K562 (cell line): Measurements from ENCODE around the gene RFX7. TPM values are rescaled to one million over a fixed set of nuclear protein-coding genes. Genes with fewer than 3 reads are reported as not detected.

Experiments
- ATAC-seq: fragments of 200-7000 bp; cut with Tn5 transposase; 3 replicates; pipeline ENCODE4 v1.9.1; 2020; ENCODE audit warnings: moderate library complexity
- BruUV-seq: library from RNA; stranded (reverse); fragments of 400-500 nt; replicated peaks from 2 replicates; lab custom pipeline; 2021; lab: Mats Ljungman, UMichigan
- CTCF ChIA-PET: fragments of 300-600 bp; formaldehyde crosslinking; extraction: SDS; loops from one replicate; lab custom pipeline; 2021; ENCODE audit warnings: low intra/inter-chr PET ratio; lab: Yijun Ruan, JAX
- POLR2A ChIA-PET: fragments of 300-600, 350-650 bp; sonication (Branson Sonifier 250); formaldehyde crosslinking; extraction: SDS; loops from one replicate; lab custom pipeline; 2021; ENCODE audit warnings: antibody characterized with exemption, inconsistent platforms; lab: Yijun Ruan, JAX
- DNase-seq, 4 experiments: peaks; one replicate each; pipeline versions ENCODE4 v3.0.0 to v3.0.0-alpha.2; 2011 to 2018; ENCODE audit warnings: low spot score in 3 of 4, mixed read lengths in 3 of 4; ENCODE audit errors: extremely low read depth in 1 of 4
- FAIRE-seq: peaks from 2 replicates; lab custom pipeline; 2011; peaks lifted over from hg19 to GRCh38; lab: Jason Lieb, UNC
- H2AFZ ChIP-seq: 2 replicates; pipeline ENCODE4 v1.6.0; 2011; ENCODE audit warnings: low read depth, low read length, control low read depth, inconsistent platforms
- H3K27ac ChIP-seq: fragments of 200-600 bp; 3 replicates; pipeline ENCODE4 v1.8.0; 2011; ENCODE audit warnings: low read depth, mild to moderate bottlenecking, control low read depth, inconsistent platforms, low read length, moderate library complexity, mixed read lengths; ENCODE audit errors: extremely low read depth
- H3K27me3 ChIP-seq, 2 experiments: fragments of 300-600 bp in 1 of 2; 2 replicates in 1 of 2; 3 replicates in 1 of 2; pipeline versions ENCODE4 v1.6.0 to v1.8.0; 2011; ENCODE audit warnings: inconsistent platforms in 2 of 2, low read length in 2 of 2, mild to moderate bottlenecking in 1 of 2, mixed read lengths in 1 of 2, moderate library complexity in 1 of 2; ENCODE audit not compliant: control insufficient read depth in 2 of 2, insufficient read depth in 2 of 2
- H3K36me3 ChIP-seq: fragments of 300-600 bp; 3 replicates; pipeline ENCODE4 v1.8.0; 2011; ENCODE audit warnings: mild to moderate bottlenecking, low read length, inconsistent platforms; ENCODE audit not compliant: control insufficient read depth, insufficient read depth
- H3K4me1 ChIP-seq, 2 experiments: fragments of 200-600 bp in 1 of 2; replicated peaks in 1 of 2; 2 replicates in 1 of 2; 3 replicates in 1 of 2; pipeline versions ENCODE4 v1.5.1 to v1.8.0; 2011; ENCODE audit warnings: inconsistent platforms in 2 of 2, low read length in 2 of 2, mild to moderate bottlenecking in 1 of 2, mixed read lengths in 1 of 2, moderate library complexity in 1 of 2; ENCODE audit not compliant: control insufficient read depth in 2 of 2, insufficient read depth in 2 of 2
- H3K4me2 ChIP-seq: 2 replicates; pipeline ENCODE4 v1.6.1; 2011; ENCODE audit warnings: low read length, control low read depth, inconsistent platforms, mixed read lengths; ENCODE audit not compliant: insufficient read depth
- H3K4me3 ChIP-seq: fragments of 200-600 bp; sonication (generic), shearing (Covaris generic); 2 replicates; pipeline ENCODE4 v1.5.1; 2016; ENCODE audit warnings: control low read depth, inconsistent platforms
- H3K79me2 ChIP-seq: fragments of 200-600 bp; 3 replicates; pipeline ENCODE4 v1.8.0; 2011; ENCODE audit warnings: low read length, inconsistent platforms; ENCODE audit not compliant: control insufficient read depth, insufficient read depth
- H3K9ac ChIP-seq, 2 experiments: 2 replicates each; pipeline versions ENCODE4 v1.6.0 to v1.6.1; 2011; ENCODE audit warnings: low read depth in 2 of 2, low read length in 2 of 2, control low read depth in 1 of 2, inconsistent platforms in 1 of 2, mild to moderate bottlenecking in 1 of 2, mixed read lengths in 1 of 2; ENCODE audit not compliant: insufficient read depth in 1 of 2
- H3K9me1 ChIP-seq: one replicate; pipeline ENCODE4 v1.6.0; 2011; ENCODE audit warnings: inconsistent platforms, mild to moderate bottlenecking, low read length, moderate library complexity; ENCODE audit not compliant: control insufficient read depth, insufficient read depth
- H3K9me3 ChIP-seq: replicated peaks from 2 replicates; pipeline ENCODE4 v1.5.1; 2011; ENCODE audit warnings: low read depth, low read length, inconsistent platforms; ENCODE audit not compliant: control insufficient read depth, insufficient read depth
- H4K20me1 ChIP-seq: replicated peaks from 2 replicates; pipeline ENCODE4 v1.6.1; 2011; ENCODE audit warnings: low read length, inconsistent platforms, mixed read lengths; ENCODE audit not compliant: control insufficient read depth, insufficient read depth
- AFF1 ChIP-seq, 2 experiments: fragments of 450-650 bp; IDR thresholded peaks; 2 replicates each; pipeline ENCODE4 v1.6.1; 2018; ENCODE audit warnings: mild to moderate bottlenecking in 2 of 2, low read depth in 1 of 2; ENCODE audit not compliant: partially characterized antibody in 2 of 2
- FOXM1 ChIP-seq, 2 experiments: fragments of 450-650 bp in 1 of 2; sonication (generic) in 1 of 2; formaldehyde crosslinking in 1 of 2; IDR thresholded peaks; 2 replicates each; pipeline versions ENCODE4 v1.6.1 to v1.9.0; 2017 to 2022; ENCODE audit warnings: low read depth in 2 of 2, mild to moderate bottlenecking in 2 of 2, missing genetic modification reagents in 1 of 2, moderate library complexity in 1 of 2
- GABPB1 ChIP-seq: sonication (generic); formaldehyde crosslinking; IDR thresholded peaks from 2 replicates; pipeline ENCODE4 v1.8.0; 2022; ENCODE audit warnings: mild to moderate bottlenecking, missing genetic modification reagents
- PTTG1 ChIP-seq: fragments of 450-650 bp; IDR thresholded peaks from 2 replicates; pipeline ENCODE4 v1.6.1; 2016; ENCODE audit warnings: low read depth, mild to moderate bottlenecking, missing genetic modification characterization, missing compliant biosample characterization
- RBM22 ChIP-seq: fragments of 200-400 bp; formaldehyde crosslinking; IDR thresholded peaks from 2 replicates; pipeline ENCODE4 v1.6.1; 2018; ENCODE audit warnings: low read length, low read depth; ENCODE audit not compliant: poor library complexity, severe bottlenecking
- ZNF197 ChIP-seq: fragments of 200-800 bp; sonication (Bioruptor generic); IDR thresholded peaks from 2 replicates; pipeline ENCODE4 v1.6.1; 2016; ENCODE audit warnings: low read depth, missing genetic modification characterization, missing compliant biosample characterization
- ZNF232 ChIP-seq: sonication (generic); formaldehyde crosslinking; IDR thresholded peaks from 2 replicates; pipeline ENCODE4 v1.8.0; 2022; ENCODE audit warnings: mild to moderate bottlenecking, missing genetic modification reagents
- WGBS: fragments of 100-300 bp; shearing (Covaris generic); methylation state at CpG from one replicate; pipeline ENCODE4 v1.1.6; 2016; ENCODE audit warnings: low coverage, mixed read lengths; ENCODE audit not compliant: insufficient coverage; ENCODE audit errors: missing lambda C conversion rate; 5-methylcytosine and 5-hydroxymethylcytosine counted together
- in situ Hi-C: fragments of 300-500 bp; cut with MboI; formaldehyde crosslinking; loops from 4 replicates; pipeline ENCODE4 v1.15.0; 2018; ENCODE audit warnings: inconsistent platforms, mixed read lengths
- intact Hi-C: fragments of 100-400 bp; cut with micrococcal nuclease; formaldehyde crosslinking; loops from 2 replicates; pipeline ENCODE4 v1.14.2; 2022
- polyA plus RNA-seq, 8 experiments: library from polyadenylated mRNA; depleted of rRNA in 4 of 8; stranded (reverse) in 5 of 8; unstranded in 3 of 8; fragments of >200 nt; fragmentation: Nextera tagmentation in 2 of 8; fragmentation: Illumina TruSeq in 1 of 8; extraction: Ambion mirVana in 2 of 8; extraction: Trizol in 1 of 8; gene quantifications; 2 replicates each; pipeline versions ENCODE4 v1.2.1 to v1.2.3, GENCODE V29; 2011 to 2014; ENCODE audit warnings: inconsistent platforms in 1 of 8, missing spikeins in 1 of 8
- total RNA-seq, 7 experiments: library from RNA; depleted of rRNA in 6 of 7; stranded (reverse); fragments of >200 nt in 6 of 7; fragmentation: Illumina TruSeq in 2 of 7; extraction: Trizol in 2 of 7; gene quantifications; 2 replicates each; pipeline versions ENCODE4 v1.2.1 to v1.2.3, GENCODE V29; 2011 to 2021; ENCODE audit warnings: low replicate concordance in 1 of 7
- TF ChIP-seq, protein P1 (sequence below): fragments of 250-450 bp; sonication (Bioruptor Pico); IDR thresholded peaks from 2 replicates; pipeline ENCODE4 v1.5.0; 2021; ENCODE audit warnings: mild to moderate bottlenecking, borderline replicate concordance

RFX7 gene
- total and polyA plus RNA-seq, 9 of the 15 experiments (the other 6 are each of a cell fraction or from before 2014, with no cell fraction given) = 2.4 to 17.9 (median 6.3) TPM

DNA sequence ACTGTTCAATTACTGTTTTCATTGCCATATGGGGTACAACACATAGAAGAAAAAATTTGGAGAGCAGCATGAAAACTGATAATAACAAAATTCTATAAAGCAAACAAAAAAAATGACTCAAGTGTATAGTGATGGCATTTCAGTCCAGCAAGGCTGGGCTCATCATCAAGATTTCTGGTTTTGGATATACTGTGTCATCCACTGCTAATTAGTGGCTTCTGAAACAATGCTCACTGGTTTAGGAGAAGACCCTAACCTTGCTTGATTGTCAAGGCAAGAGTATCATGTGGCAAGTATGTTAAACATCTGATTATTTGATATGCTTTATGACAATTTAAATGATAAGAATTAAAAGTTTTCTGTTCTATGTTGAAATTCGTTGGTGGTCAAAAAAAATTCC is 96.9 kb downstream of the RFX7 start:
- in situ Hi-C loops = no loop called here
- POLR2A ChIA-PET = interaction anchor here (1.0 kb wide), 1 partner anchor 12 kb away, joined by 3 read pairs; no protein-coding TSS in a partner anchor
- ATAC-seq (no peak), FAIRE-seq (no peak), DNase-seq (no peak)
- TF ChIP-seq GABPB1 (CRISPR knock-in tag) (no peak), FOXM1 (IDR thresholded peaks at IDR 0.05; ENCODE audit: low read depth) (no peak), FOXM1 (CRISPR knock-in tag; IDR thresholded peaks at IDR 0.05; ENCODE audit: low read depth) (no peak)
- Histone ChIP-seq H3K9me1 (no peaks in the 10 kb centered on the region), H3K27me3 (no peaks in the 10 kb centered on the region), H3K27ac (no peak overlapping the region), H2AFZ (no peak overlapping the region), H3K9ac (no peak overlapping the region), H3K4me1 (no peaks in the 10 kb centered on the region), H4K20me1 (no peaks in the 10 kb centered on the region), H3K9me3 (no peaks in the 10 kb centered on the region), H3K36me3 (peaks cover 11% of the 10 kb centered on the region), H3K4me3 (no peak overlapping the region), H3K4me2 (no peak overlapping the region), H3K79me2 (no peaks in the 10 kb centered on the region; the same call in 2 of the 3 replicates)
- WGBS = 45% methylated on average over 1 of the region's 1 CpG
- BruUV-seq = no TSS peak
- CTCF ChIA-PET = no interaction called here
- intact Hi-C loops = no loop called here

DNA sequence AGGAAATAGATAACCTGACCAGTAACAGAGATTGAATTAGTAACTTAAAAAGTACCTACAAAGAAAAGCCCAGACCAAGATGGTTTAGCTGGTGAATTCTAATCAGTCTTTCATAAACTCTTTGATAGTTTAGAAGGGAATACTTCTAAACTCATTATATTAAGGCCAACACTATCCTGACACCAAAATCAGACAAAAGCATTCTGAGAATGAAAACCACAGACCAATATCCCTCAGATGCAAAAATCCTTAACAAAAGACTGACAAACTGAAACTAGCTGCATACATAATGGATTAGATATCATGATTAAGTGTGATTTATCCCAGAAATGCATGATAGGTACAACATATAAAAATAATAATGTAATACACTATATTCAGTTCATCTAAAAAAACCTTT is 115.6 kb downstream of the RFX7 start:
- FAIRE-seq (no peak), DNase-seq (no peak), ATAC-seq (no peak)
- H3K9me1 ChIP-seq = no peaks in the 10 kb centered on the region
- H3K79me2 ChIP-seq = no peaks in the 10 kb centered on the region
- BruUV-seq = no TSS peak
- H3K4me2 ChIP-seq = no peak overlapping the region
- peaks cover 3% of the 10 kb centered on the region; the same call in 1 of the 3 replicates for H3K36me3 ChIP-seq
- H3K9ac ChIP-seq = no peak overlapping the region
- H3K27ac ChIP-seq = no peak overlapping the region
- intact Hi-C loops (no loop called here), in situ Hi-C loops (no loop called here)
- no peaks in the 10 kb centered on the region for H3K4me1 ChIP-seq
- ChIA-PET CTCF (no interaction called here), POLR2A (no interaction called here)
- H2AFZ ChIP-seq = no peak overlapping the region
- H3K4me3 ChIP-seq = no peak overlapping the region
- peaks cover 8% of the 10 kb centered on the region for H3K9me3 ChIP-seq
- H4K20me1 ChIP-seq = no peaks in the 10 kb centered on the region
- no peaks in the 10 kb centered on the region for H3K27me3 ChIP-seq
- TF ChIP-seq AFF1 (IDR thresholded peaks at IDR 0.05; ENCODE audit: low read depth in 1 of 2, partially characterized antibody in 2 of 2) (no peak), ZNF232 (no peak), RBM22 (no peak), PTTG1 (tag) (no peak), ZNF197 (CRISPR knock-in tag) (no peak)
- TF ChIP-seq, protein P1, sequence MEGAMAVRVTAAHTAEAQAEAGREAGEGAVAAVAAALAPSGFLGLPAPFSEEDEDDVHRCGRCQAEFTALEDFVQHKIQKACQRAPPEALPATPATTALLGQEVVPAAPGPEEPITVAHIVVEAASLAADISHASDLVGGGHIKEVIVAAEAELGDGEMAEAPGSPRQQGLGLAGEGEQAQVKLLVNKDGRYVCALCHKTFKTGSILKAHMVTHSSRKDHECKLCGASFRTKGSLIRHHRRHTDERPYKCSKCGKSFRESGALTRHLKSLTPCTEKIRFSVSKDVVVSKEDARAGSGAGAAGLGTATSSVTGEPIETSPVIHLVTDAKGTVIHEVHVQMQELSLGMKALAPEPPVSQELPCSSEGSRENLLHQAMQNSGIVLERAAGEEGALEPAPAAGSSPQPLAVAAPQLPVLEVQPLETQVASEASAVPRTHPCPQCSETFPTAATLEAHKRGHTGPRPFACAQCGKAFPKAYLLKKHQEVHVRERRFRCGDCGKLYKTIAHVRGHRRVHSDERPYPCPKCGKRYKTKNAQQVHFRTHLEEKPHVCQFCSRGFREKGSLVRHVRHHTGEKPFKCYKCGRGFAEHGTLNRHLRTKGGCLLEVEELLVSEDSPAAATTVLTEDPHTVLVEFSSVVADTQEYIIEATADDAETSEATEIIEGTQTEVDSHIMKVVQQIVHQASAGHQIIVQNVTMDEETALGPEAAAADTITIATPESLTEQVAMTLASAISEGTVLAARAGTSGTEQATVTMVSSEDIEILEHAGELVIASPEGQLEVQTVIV (CRISPR knock-in tag) = no peak
